ENCODE results near the gene DYNC1I1. TPM values are rescaled to one million over a fixed set of nuclear protein-coding genes. Genes with fewer than 3 reads are reported as not detected.
A peak's percentile ranks its signal among the peaks of the same experiment; 100 is the strongest.

Gene DYNC1I1
- total and polyA plus RNA-seq, 8 donors = 1.6 to 16.0 (median 9.6) TPM

DNA sequence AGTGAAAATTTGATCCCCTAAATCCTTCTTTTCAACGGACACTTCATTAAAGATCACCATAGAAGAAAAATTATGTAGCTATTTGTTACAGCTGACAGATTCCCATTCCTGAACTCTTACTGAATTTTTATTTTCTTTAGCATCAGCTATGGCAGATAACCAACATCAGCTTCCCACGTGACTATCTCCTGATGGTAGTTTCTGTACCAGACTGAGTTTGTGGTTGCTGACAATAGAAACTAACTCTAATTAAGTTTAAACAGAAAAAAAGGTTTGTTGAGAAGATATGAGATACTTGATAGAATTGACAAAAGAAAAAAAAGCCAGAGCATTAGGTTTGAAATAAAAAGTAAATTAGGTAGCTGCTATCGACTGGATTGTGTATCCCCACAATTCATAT is 101.8 kb downstream of the DYNC1I1 start:
- ATAC-seq (no peak), DNase-seq (no peak)
- no peak for TF ChIP-seq CTCF (IDR thresholded peaks at IDR 0.05)
- Histone ChIP-seq H3K36me3 (no peaks in the 10 kb centered on the region), H3K4me1 (no peaks in the 10 kb centered on the region), H3K4me3 (no peak overlapping the region), H3K27me3 (no peaks in the 10 kb centered on the region), H3K27ac (no peak overlapping the region), H3K9me3 (no peaks in the 10 kb centered on the region)
- intact Hi-C loops (cut with DNase I) = loop anchor here in 1 of 2 donors (5.0 kb wide), 1 partner anchor 152 kb away; no protein-coding TSS in a partner anchor

- intact Hi-C loops (cut with DNase I) = loop anchor here in 1 of 2 donors (5.0 kb wide), 1 partner anchor 152 kb away; no protein-coding TSS in a partner anchor
- DNase-seq (no peak), ATAC-seq (no peak)
- no peaks in the 10 kb centered on the region for H3K4me1 ChIP-seq
- no peaks in the 10 kb centered on the region for H3K27me3 ChIP-seq
- no peaks in the 10 kb centered on the region for H3K36me3 ChIP-seq
- no peak for TF ChIP-seq CTCF (IDR thresholded peaks at IDR 0.05)
- H3K4me3 ChIP-seq = no peak overlapping the region
- H3K27ac ChIP-seq = peak overlapping the region in 1 of 2 donors; percentile 21
- no peaks in the 10 kb centered on the region for H3K9me3 ChIP-seq
Measured at GRCh38 chr7:95874541-95875265, 102.3 kb downstream of the DYNC1I1 start.

DNA sequence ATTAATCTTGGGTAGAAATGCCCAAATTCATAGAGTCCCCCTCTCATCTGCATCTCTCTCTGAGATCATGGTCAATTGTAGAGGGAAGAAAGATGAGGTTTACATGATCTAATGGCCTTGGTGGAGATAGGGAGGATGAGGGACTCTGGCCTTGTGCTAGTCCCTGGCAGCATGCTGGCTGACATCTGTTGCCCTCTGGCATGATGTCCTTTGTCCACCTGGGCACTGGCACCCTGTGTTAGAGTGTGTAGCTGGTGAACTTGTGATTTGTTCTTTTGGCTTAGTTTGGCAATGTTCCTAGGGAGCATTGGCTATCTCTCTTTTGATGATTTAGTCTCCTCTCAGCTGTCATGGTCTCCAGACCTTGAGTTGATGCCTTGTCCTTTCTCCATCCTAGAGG is 103.2 kb downstream of the DYNC1I1 start:
- H3K36me3 ChIP-seq = no peaks in the 10 kb centered on the region
- no peak for TF ChIP-seq CTCF (IDR thresholded peaks at IDR 0.05)
- ATAC-seq (no peak), DNase-seq (no peak)
- H3K4me3 ChIP-seq = no peak overlapping the region
- intact Hi-C loops (cut with DNase I) = no loop called here
- H3K27me3 ChIP-seq = no peaks in the 10 kb centered on the region
- no peaks in the 10 kb centered on the region for H3K4me1 ChIP-seq
- H3K9me3 ChIP-seq = no peaks in the 10 kb centered on the region
- no peak overlapping the region for H3K27ac ChIP-seq

DNA sequence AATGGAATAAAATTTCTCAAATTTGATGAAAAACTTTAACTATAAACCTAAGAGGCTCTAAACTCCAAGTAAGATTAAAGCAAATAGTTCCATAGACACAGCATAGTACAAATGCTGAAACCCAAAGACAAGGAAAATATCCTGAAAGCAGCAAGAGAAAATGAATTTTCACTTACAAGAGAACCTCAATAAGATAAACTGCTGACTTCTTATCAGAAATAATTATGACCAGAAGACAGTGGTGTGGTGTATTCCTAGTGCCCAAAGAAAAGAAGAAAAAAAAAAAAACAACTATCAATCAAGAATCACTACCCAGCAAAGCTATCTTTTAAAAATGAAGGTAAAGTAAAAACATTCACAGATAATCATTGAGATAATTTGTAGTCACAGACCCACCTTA is 106.3 kb downstream of the DYNC1I1 start:
- no peak for ATAC-seq
- no peaks in the 10 kb centered on the region for H3K27me3 ChIP-seq
- intact Hi-C loops (cut with DNase I) = no loop called here
- H3K4me1 ChIP-seq = no peaks in the 10 kb centered on the region
- no peaks in the 10 kb centered on the region for H3K9me3 ChIP-seq
- TF ChIP-seq CTCF (IDR thresholded peaks at IDR 0.05) = no peak
- DNase-seq = no peak
- H3K27ac ChIP-seq = no peak overlapping the region
- H3K4me3 ChIP-seq = no peak overlapping the region
- no peaks in the 10 kb centered on the region for H3K36me3 ChIP-seq

GRCh38 chr7:95881597-95881996 is 109.2 kb downstream of the DYNC1I1 start:
- ATAC-seq (no peak), DNase-seq (no peak)
- H3K27ac ChIP-seq = no peak overlapping the region
- no peak for TF ChIP-seq CTCF (IDR thresholded peaks at IDR 0.05)
- no peaks in the 10 kb centered on the region for H3K27me3 ChIP-seq
- intact Hi-C loops (cut with DNase I) = no loop called here
- no peaks in the 10 kb centered on the region for H3K9me3 ChIP-seq
- H3K4me1 ChIP-seq = no peaks in the 10 kb centered on the region
- H3K36me3 ChIP-seq = no peaks in the 10 kb centered on the region
- H3K4me3 ChIP-seq = no peak overlapping the region
